Occipital lobe (tissue), 2 donors: Measurements from ENCODE around the gene SPG11. TPM values are rescaled to one million over a fixed set of nuclear protein-coding genes. Genes with fewer than 3 reads are reported as not detected.
"Not testable (repeated sequence)": the region's sequence is repeated elsewhere in the genome, so short reads cannot be mapped to it uniquely, and the experiment has no call there.

ENCODE experiments used
- DNase-seq: peaks from one replicate; lab custom pipeline; 2025; lab: John Stamatoyannopoulos, UW
- total RNA-seq: library from RNA; depleted of rRNA; stranded (reverse); fragments of >200 nt; gene quantifications from one replicate; pipeline ENCODE4 v1.2.3, GENCODE V29; 2014

The SPG11 gene, protein sequence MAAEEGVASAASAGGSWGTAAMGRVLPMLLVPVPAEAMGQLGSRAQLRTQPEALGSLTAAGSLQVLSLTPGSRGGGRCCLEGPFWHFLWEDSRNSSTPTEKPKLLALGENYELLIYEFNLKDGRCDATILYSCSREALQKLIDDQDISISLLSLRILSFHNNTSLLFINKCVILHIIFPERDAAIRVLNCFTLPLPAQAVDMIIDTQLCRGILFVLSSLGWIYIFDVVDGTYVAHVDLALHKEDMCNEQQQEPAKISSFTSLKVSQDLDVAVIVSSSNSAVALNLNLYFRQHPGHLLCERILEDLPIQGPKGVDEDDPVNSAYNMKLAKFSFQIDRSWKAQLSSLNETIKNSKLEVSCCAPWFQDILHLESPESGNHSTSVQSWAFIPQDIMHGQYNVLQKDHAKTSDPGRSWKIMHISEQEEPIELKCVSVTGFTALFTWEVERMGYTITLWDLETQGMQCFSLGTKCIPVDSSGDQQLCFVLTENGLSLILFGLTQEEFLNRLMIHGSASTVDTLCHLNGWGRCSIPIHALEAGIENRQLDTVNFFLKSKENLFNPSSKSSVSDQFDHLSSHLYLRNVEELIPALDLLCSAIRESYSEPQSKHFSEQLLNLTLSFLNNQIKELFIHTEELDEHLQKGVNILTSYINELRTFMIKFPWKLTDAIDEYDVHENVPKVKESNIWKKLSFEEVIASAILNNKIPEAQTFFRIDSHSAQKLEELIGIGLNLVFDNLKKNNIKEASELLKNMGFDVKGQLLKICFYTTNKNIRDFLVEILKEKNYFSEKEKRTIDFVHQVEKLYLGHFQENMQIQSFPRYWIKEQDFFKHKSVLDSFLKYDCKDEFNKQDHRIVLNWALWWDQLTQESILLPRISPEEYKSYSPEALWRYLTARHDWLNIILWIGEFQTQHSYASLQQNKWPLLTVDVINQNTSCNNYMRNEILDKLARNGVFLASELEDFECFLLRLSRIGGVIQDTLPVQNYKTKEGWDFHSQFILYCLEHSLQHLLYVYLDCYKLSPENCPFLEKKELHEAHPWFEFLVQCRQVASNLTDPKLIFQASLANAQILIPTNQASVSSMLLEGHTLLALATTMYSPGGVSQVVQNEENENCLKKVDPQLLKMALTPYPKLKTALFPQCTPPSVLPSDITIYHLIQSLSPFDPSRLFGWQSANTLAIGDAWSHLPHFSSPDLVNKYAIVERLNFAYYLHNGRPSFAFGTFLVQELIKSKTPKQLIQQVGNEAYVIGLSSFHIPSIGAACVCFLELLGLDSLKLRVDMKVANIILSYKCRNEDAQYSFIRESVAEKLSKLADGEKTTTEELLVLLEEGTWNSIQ (N-terminal part only)
- total RNA-seq: 88.6 TPM

DNA sequence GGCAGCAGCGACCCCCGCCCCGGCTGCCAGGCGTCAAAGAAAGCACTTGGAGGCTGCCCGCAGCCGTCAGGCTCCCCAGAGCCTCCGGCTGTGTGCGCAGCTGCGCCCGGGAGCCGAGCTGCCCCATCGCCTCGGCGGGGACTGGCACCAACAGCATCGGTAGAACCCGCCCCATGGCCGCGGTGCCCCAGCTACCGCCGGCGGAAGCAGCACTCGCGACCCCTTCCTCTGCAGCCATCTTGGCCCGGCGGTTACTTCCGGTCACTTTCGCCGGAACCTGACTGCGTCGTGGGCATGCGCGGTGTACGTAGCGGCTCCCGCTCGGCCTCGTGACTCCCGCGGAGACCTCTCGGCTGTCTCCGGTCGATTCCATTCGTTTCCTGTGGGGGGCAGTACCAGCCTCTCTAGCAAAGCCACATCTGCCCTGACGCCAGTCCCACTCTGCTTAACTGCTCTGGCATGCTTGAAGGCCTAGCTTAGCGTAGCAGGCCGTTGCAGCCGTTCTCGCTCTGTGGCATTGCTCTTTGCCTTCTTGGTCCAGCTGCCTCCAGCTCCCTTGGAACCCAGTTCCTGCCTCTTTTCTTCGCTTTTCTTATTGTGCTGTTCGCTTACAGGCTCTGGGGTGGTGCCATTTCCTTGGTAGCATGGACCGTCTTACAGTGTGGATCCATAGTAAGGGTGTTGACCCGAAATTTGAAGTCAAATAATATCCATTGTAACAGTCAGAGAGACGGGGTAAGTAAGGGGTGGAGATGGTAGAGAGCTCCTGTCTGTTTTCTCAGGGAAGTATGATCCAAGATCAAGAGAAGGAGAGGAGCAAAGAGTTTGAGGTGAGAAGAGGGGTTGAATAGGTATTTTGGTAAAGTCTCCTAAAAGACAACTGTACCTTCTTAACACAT, at the start of gene SPG11:
Gene SPG11 (minus strand): TSS at position 253 of the 899 bp plus-strand sequence. CDS start 15 bp downstream, at position 238.
- peak; percentile 93 for DNase-seq

DNA sequence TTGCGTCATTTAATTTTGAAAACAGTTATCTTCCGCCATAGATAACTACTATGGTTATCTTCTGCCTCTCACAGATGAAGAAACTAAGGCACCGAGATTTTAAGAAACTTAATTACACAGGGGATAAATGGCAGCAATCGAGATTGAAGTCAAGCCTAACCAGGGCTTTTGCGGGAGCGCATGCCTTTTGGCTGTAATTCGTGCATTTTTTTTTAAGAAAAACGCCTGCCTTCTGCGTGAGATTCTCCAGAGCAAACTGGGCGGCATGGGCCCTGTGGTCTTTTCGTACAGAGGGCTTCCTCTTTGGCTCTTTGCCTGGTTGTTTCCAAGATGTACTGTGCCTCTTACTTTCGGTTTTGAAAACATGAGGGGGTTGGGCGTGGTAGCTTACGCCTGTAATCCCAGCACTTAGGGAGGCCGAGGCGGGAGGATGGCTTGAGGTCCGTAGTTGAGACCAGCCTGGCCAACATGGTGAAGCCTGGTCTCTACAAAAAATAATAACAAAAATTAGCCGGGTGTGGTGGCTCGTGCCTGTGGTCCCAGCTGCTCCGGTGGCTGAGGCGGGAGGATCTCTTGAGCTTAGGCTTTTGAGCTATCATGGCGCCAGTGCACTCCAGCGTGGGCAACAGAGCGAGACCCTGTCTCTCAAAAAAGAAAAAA, 49.0 kb upstream of the SPG11 start:
- no peak for DNase-seq

- no peak for DNase-seq
Observed at GRCh38 chr15:44711743-44712345, 48.4 kb upstream of the SPG11 start.

DNA sequence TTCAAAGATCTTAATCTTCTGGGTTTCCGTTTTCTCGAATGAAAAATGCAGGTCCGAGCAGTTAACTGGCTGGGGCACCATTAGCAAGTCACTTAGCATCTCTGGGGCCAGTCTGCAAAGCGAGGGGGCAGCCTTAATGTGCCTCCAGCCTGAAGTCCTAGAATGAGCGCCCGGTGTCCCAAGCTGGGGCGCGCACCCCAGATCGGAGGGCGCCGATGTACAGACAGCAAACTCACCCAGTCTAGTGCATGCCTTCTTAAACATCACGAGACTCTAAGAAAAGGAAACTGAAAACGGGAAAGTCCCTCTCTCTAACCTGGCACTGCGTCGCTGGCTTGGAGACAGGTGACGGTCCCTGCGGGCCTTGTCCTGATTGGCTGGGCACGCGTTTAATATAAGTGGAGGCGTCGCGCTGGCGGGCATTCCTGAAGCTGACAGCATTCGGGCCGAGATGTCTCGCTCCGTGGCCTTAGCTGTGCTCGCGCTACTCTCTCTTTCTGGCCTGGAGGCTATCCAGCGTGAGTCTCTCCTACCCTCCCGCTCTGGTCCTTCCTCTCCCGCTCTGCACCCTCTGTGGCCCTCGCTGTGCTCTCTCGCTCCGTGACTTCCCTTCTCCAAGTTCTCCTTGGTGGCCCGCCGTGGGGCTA, 47.8 kb upstream of the SPG11 start, which contains the start of the genes B2M and PATL2:
Gene B2M (plus strand): TSS at position 422 of the 647 bp plus-strand sequence. CDS start 30 bp downstream, at position 452.
Gene PATL2 (minus strand): TSS at position 228 of the 647 bp plus-strand sequence. CDS start 34,833 bp downstream, outside the sequence.
- DNase-seq: peak; percentile 91

GRCh38 chr15:44710236-44711095, 47.0 kb upstream of the SPG11 start:
- no peak for DNase-seq

DNA sequence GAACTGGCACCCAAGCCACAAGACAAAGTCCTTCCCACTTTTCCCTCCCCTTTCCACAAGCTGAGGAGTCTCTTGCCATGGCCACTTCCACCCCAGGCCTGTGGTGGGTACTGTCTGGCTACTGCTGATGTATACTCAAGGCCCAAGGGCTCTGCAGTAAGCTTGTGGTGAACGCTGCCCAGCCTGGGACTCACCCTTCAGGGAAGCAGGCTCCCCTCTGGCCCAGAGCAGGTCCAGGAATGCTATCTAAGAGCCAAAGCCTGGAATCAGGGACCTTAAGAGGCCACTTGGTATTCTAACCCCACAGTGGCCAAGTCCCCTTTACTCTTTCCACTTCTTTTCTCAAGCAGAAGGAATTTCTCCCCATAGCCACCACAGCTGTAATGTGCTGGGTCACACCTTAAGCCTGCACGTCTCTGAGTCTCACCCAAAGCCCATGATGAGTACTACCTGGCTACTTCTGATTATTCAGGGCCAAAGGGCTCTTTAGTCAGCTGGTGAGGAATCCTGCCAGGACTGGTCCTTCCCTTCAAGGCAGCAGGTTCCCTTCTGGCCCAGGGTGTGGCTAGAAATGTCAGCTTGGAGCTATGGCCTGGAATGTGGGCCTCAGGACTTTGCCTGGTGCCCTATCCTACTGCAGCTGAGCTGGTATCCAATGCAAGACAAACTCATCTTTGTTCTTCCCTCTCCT, 43.6 kb upstream of the SPG11 start:
- DNase-seq: no peak

GRCh38 chr15:44706401-44706800, 42.9 kb upstream of the SPG11 start:
- DNase-seq: no peak

DNA sequence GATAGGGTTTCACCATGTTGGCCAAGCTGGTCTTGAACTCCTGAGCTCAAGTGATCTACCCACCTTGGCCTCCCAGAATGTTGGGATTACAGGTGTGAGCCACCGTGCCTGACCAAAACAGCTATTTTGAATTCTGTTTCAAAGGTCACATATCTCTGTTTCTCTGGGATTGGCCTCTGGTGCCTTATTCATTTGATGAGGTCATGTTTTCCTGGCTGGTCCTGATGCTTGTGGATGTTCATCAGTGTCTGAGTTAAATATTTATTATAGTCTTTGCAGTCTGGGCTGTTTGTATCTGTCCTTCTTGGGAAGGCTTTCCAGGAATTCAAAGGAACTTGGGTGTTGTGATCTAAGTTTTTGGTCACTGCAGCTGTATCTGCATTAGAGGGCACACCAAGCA, 42.5 kb upstream of the SPG11 start:
- DNase-seq: no peak

GRCh38 chr15:44700676-44701075, 37.2 kb upstream of the SPG11 start:
- not testable (repeated sequence) for DNase-seq

DNA sequence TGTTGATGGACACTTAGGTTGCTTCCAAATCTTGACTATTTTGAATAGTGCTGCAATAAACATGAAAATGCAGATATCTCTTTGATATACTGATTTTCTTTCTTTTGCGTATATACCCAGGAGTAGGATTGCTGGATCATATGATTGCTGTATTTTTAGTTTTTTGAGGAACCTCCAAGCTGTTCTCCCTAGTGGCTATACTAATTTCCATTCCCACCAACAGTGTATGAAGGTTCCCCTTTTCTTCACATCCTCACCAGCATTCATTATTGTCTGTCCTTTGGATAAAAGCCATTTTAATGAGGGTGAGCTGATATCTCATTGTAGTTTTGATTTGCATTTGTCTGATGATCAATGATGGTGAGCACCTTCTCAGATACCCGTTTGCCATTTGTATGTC, 35.2 kb upstream of the SPG11 start:
- DNase-seq: no peak

GRCh38 chr15:44697014-44697413, 33.6 kb upstream of the SPG11 start:
- DNase-seq: no peak

DNA sequence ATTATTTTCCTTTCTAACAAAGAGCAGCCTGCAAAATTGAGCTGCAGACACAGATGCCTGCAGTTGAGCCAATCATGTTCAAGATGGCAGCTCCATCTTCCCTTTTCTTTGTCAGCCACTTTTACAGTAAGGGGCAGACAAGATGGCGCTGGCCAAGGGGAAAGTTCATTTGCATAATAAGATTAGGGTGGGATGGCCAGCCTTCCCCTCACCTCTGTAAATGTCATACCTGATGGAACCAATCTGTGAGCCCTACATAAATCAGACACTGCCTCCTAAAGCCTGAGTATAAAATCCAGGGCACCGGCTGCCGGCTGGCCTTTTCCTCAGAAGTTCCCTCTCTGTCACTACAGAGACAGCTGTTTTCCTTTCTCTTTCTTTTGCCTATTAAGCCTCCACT, 31.8 kb upstream of the SPG11 start:
- no peak for DNase-seq

- no peak for DNase-seq
Observed at GRCh38 chr15:44694416-44694815, 31.0 kb upstream of the SPG11 start.

GRCh38 chr15:44692659-44693058, 29.2 kb upstream of the SPG11 start:
- no peak for DNase-seq

GRCh38 chr15:44690245-44690644, 26.8 kb upstream of the SPG11 start:
- not testable (repeated sequence) for DNase-seq

GRCh38 chr15:44689318-44689717, 25.9 kb upstream of the SPG11 start:
- DNase-seq: not testable (repeated sequence)
